GM21367 (cell line): Measurements from ENCODE around the gene LINGO4.
"Not testable (repeated sequence)": the region's sequence is repeated elsewhere in the genome, so short reads cannot be mapped to it uniquely, and the experiment has no call there.

ENCODE experiments used
- ATAC-seq: cut with Tn5 transposase; IDR thresholded peaks from one replicate; pipeline ENCODE4 v1.9.1; 2021; ENCODE audit not compliant: unreplicated experiment

The LINGO4 gene

DNA sequence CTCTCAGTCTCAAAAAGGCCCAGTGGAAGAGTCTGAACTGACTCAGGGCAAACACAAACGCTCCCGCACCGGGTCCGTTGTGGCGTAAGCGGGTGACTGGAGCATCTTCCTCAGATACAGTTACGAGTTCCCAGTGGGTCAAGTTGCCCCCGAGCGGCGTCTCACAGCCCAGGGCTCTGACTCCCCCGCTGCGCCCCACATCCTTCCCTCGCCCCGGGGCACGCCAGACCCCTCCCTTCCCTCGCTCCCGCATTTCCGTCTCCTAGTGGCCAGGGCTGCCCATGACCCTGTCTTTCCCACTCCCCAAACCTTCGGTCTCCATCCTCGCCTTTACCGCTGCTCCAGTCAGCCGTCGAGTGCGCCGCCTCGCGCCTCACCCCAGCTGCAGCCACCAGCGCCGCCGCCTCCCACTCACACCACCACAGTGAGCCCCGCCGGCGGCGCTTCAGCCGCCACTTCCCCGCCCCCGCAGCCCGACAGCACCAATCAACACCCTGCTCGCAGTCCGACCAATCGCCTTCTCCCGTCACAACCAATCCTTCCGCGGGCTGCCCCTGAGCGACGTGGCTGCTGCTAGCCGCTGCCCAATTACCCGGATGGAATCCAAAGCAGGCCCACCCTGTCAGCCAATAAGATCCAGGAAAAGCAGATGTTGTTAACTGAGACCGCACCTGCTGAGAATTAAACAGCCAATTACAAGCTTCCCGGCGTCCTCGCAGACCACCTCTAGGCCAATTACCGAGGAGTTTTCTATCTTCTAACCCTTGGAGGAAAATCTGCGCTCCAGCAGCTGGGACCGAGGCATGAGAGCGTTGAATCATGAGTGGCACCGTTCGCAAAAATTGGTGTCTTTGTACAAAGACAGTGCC lies 14.9 kb downstream of the LINGO4 start, which contains the start of gene TDRKH:
TDRKH (minus strand) TSS at position 430 of the 869 bp plus-strand sequence. CDS start 7,478 bp downstream, outside the sequence.
- ATAC-seq = peak; percentile 90

- no peak for ATAC-seq
These were observed 17.5 kb downstream of the LINGO4 start for GRCh38 chr1:151787689-151788088.

- ATAC-seq = no peak
These were observed 21.4 kb downstream of the LINGO4 start for GRCh38 chr1:151783796-151784195.

DNA sequence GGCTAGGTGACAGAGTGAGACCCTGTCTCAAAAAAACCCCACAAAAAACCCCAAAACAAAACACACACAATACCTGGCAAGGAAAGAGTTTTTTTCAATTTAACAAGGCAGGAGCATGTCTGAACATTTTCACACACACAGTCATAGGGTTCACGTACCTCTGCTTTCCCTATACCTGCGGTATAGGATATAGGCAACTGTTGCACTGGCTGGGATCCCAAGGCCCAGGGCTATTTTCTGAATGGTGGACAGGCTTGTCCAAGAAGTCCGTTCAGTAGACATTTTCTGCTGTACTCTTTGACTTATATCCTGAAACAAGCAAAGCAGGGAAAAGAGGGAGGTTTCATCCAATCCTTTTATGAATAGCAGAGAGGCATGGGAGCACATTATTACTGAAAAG lies 22.5 kb downstream of the LINGO4 start:
- no peak for ATAC-seq

- ATAC-seq = not testable (repeated sequence)
These were observed 23.2 kb downstream of the LINGO4 start for GRCh38 chr1:151782026-151782425.

GRCh38 chr1:151780736-151781135 lies 24.5 kb downstream of the LINGO4 start:
- ATAC-seq = not testable (repeated sequence)

GRCh38 chr1:151779852-151780251 lies 25.4 kb downstream of the LINGO4 start:
- ATAC-seq = no peak

- no peak for ATAC-seq
These were observed 27.9 kb downstream of the LINGO4 start for GRCh38 chr1:151777317-151777716.

- ATAC-seq = no peak
These were observed 28.6 kb downstream of the LINGO4 start for GRCh38 chr1:151776665-151777062.

DNA sequence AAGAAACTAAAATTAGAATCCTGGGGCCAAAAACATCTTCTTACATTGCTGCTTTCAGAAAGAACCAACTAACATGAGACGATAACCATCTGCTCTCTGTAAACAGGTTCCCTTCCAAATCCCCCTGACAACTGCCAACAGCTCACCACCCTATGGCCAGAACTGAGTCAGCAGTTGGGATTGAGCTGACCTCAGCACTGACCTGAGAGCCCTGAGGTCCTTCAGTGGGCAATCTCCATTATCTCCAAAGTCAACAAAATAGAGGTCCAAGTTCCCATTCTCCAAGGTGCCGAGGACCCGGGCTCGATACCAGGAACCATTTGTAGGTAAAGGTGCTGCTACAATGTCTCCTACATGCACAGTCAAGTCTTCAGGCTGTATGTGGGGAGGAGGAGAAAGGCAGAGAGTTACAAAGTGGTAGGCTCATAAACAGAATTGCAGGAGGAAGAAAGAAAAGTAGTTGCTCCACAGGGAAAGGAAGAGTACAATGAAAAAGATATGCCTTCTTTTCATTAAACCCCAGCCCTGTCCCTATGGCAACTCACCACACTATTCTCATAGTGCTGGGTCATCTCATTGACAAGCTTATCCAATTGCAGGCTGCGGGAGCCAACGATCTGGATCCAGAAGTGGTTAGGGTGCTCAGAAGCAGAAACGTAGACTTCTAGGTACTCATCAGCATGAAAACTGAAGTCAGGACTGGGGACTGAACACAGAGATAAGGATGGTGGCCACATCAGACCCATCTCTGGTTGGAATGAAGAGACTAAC lies 29.1 kb downstream of the LINGO4 start:
- ATAC-seq = no peak

GRCh38 chr1:151774256-151774922 lies 30.8 kb downstream of the LINGO4 start:
- ATAC-seq = no peak

- ATAC-seq = no peak
These were observed 31.5 kb downstream of the LINGO4 start for GRCh38 chr1:151773702-151774101.

DNA sequence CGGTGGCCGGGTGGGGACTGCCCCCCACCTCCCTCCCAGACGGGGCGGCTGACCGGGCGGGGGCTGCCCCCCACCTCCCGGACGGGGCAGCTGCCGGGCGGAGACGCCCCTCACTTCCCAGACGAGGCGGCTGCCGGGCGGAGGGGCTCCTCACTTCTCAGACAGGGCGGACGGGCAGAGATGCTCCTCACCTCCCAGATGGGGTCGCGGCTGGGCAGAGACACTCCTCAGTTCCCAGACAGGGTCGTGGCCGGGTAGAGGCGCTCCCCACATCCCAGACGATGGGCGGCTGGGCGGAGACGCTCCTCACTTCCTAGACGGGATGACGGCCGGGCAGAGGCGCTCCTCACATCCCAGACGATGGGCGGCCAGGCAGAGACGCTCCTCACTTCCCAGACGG lies 35.9 kb downstream of the LINGO4 start:
- not testable (repeated sequence) for ATAC-seq

- not testable (repeated sequence) for ATAC-seq
These were observed 36.7 kb downstream of the LINGO4 start for GRCh38 chr1:151768351-151769066.

GRCh38 chr1:151763990-151764389 lies 41.2 kb downstream of the LINGO4 start:
- ATAC-seq = no peak

DNA sequence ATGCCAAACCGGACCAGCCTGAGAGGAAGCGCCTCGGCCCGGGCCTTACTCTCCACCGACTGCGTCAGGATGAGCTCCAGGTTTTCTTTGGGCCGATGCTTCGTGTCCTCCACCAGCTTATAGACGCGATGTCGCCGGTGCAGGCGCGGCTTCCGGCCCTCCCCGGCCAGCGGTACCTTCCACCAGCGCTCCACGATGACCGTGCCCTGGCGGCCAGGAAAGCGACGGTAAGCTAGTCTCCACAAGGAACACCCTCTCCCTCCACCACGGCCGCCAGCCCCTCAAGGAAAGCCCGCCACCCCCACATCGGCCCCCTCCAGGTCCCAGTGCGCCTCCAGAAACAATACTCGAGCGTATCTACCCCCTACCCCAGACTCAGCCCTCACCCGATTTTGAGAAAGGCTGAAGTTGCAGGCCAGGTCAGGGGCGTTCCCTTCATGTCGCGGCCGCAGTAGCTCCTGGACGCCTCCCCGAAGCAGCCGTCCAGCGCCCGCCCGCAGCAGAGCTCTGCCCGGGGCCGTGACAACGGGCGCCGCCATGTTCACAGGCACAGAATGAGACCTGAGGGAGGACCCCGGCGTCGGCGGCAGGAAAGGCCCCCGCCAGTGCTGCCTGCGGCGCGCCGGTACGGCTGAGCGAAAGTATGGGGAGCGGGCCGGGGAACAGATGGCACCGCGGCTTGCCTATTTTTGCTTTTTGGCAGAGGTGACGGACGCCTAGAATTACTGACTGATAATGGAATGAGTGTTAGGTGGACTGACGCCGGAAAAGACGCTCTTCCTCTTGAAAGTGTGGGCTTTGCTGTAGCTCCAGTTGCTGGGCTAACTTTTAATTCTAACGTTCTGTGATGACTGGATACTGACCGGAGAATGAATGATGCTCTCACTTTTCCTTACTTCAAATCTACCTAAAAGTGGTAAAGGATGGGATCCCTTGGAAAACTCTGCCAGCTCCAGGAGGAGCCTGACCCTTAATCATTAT lies 42.0 kb downstream of the LINGO4 start, which contains the start of gene MRPL9:
MRPL9 (minus strand) TSS at position 556 of the 981 bp plus-strand sequence; CDS start at position 539, 17 bp downstream.
- ATAC-seq = peak; percentile 85

DNA sequence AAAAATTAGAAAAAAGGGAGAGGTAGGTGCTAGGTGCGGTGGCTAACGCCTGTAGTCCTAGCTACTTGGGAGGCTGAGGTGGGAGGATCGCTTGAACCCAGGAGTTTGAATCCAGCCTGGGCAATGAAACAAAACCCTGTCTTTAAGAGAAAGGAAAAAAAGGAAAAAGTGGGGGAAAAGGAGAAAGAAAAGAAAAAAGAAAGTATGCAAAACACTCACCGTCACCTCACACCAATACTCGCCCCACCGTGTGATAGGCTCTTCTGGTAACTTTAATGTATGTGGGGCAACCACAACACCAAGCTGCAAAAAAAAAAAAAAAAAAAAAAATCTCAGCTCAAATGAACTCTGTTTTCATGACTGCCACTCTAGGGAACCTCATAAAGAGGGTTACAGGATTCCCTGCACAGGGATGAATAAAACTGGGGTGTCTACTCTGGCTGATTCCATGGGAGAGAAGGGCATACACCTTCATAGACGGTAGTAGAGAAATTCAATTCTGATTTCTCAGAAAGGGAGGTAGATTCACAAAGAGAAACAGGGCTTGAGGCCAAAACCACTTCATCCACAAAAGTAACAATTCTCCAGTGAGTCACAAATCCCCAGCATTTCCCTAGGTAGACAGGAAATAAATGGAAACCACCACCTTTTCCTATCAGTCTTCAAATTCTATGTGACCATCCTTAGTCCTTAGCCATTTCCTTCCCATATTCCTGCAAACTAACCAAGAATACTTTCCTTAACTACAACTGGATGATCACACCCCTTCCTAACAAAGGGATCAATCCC lies 44.4 kb downstream of the LINGO4 start:
- ATAC-seq = no peak

DNA sequence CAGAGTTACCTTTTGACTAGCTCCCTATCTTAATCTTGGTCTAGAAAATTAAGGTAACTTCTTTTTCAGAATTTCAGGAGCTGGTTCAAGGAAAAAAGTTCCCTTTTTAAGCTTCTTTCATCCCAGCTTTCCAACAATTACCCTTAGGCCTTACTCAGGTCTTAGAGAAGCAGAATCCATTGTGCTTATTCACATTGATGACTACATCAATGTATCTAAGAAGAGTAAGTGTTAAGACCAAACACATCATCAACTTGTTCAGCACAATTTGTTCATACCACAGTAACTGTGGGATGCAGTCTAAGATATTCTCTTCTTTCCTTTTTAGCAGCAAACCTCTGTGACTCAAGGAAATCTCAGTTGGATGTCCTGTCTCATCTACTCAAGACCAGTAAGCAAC lies 46.0 kb downstream of the LINGO4 start:
- ATAC-seq = no peak

- ATAC-seq = no peak
These were observed 48.9 kb downstream of the LINGO4 start for GRCh38 chr1:151756291-151756690.
